ENCODE measurements around the gene PCOLCE2.

The PCOLCE2 gene

GRCh38 chr3:142782616-142783015, 106.3 kb downstream of the PCOLCE2 start:
- no peaks in the 10 kb centered on the region for H3K27me3 ChIP-seq (ENCODE audit: control insufficient read depth, insufficient read depth, low read length)
- no peak overlapping the region for H3K4me3 ChIP-seq (ENCODE audit: low read length)
- no peak for DNase-seq (ENCODE audit: low read depth, low spot score)
- no peaks in the 10 kb centered on the region for H3K9me3 ChIP-seq (ENCODE audit: control insufficient read depth, insufficient read depth, low read length)
- H3K36me3 ChIP-seq (ENCODE audit: control insufficient read depth, insufficient read depth, low read length) = no peaks in the 10 kb centered on the region; the same call in 1 of the 2 replicates
- no peak overlapping the region for H3K27ac ChIP-seq (ENCODE audit: low read length)
- H3K4me1 ChIP-seq (ENCODE audit: control insufficient read depth, insufficient read depth, low read length) = no peaks in the 10 kb centered on the region
- WGBS (ENCODE audit: insufficient coverage, insufficient read length) = no CpG with 5 or more reads among the region's 2 CpGs

DNA sequence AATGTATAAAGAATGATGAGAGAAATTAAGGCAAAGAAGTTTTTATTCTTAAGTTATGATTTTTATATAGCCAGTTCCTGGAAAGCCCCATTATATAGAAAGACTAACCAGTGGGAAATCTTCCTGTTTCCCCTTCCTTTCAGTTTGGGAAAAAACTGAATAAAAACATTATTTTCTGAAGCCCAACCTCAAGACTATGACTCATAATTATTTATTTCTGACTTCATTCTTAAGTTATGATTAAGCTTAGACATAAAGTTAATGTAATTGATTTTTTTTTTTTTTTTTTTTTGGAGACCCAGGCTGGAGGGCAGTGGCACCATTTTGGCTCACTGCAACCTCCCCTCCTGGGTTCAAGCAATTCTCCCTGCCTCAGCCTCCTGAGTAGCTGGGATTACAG, 109.3 kb downstream of the PCOLCE2 start:
- no peak for DNase-seq (ENCODE audit: low read depth, low spot score)
- no peak overlapping the region for H3K27ac ChIP-seq (ENCODE audit: low read length)
- no peaks in the 10 kb centered on the region for H3K27me3 ChIP-seq (ENCODE audit: control insufficient read depth, insufficient read depth, low read length)
- no peaks in the 10 kb centered on the region; the same call in 1 of the 2 replicates for H3K36me3 ChIP-seq (ENCODE audit: control insufficient read depth, insufficient read depth, low read length)
- no peaks in the 10 kb centered on the region for H3K4me1 ChIP-seq (ENCODE audit: control insufficient read depth, insufficient read depth, low read length)
- no peak overlapping the region for H3K4me3 ChIP-seq (ENCODE audit: low read length)
- H3K9me3 ChIP-seq (ENCODE audit: control insufficient read depth, insufficient read depth, low read length) = no peaks in the 10 kb centered on the region

DNA sequence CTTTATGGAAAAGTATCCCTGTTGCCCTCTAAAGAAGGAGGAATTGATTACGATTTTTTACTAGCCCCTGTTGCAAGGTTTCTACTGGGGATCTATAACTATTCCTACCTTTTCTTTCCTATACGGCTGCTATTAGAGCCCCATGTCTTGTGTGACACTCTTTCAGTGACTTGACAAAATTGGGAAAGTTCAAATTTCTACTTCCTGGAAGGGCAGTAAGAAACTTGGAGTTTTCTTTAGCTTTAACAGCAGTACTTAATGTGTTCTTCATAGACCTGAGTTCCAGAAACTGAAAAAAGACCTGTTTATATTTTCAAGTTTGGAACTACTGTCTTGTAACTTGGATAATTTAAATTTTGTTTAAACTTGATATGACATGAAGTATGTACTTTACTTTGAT, 110.3 kb downstream of the PCOLCE2 start:
- Histone ChIP-seq H3K4me1 (ENCODE audit: control insufficient read depth, insufficient read depth, low read length) (no peaks in the 10 kb centered on the region), H3K4me3 (ENCODE audit: low read length) (no peak overlapping the region), H3K9me3 (ENCODE audit: control insufficient read depth, insufficient read depth, low read length) (no peaks in the 10 kb centered on the region), H3K36me3 (ENCODE audit: control insufficient read depth, insufficient read depth, low read length) (no peaks in the 10 kb centered on the region), H3K27me3 (ENCODE audit: control insufficient read depth, insufficient read depth, low read length) (no peaks in the 10 kb centered on the region), H3K27ac (ENCODE audit: low read length) (no peak overlapping the region)
- DNase-seq (ENCODE audit: low read depth, low spot score) = no peak
- WGBS (ENCODE audit: insufficient coverage, insufficient read length) = no CpG with 5 or more reads among the region's 2 CpGs

DNA sequence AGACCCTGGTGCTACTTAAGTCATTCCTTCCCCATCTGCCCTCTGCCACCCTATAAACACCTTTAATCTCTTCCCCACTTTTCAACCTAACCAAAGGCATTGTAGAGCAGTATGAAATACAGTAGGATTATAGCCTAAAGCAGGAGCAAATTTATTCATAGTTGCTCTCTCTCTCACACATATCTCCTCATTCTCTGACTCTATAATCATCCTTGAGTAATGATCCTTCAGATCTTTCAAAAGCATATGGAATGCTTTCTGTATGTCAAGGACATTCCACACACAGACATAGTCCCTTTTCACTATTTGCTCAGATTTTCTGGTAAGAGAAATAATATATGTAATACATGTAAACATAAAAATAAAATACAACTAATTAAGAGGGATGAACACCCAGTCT, 111.0 kb downstream of the PCOLCE2 start:
- Histone ChIP-seq H3K27ac (ENCODE audit: low read length) (no peak overlapping the region), H3K36me3 (ENCODE audit: control insufficient read depth, insufficient read depth, low read length) (no peaks in the 10 kb centered on the region), H3K4me3 (ENCODE audit: low read length) (no peak overlapping the region), H3K9me3 (ENCODE audit: control insufficient read depth, insufficient read depth, low read length) (no peaks in the 10 kb centered on the region), H3K4me1 (ENCODE audit: control insufficient read depth, insufficient read depth, low read length) (no peaks in the 10 kb centered on the region), H3K27me3 (ENCODE audit: control insufficient read depth, insufficient read depth, low read length) (no peaks in the 10 kb centered on the region)
- no peak for DNase-seq (ENCODE audit: low read depth, low spot score)

GRCh38 chr3:142768338-142768737, 120.5 kb downstream of the PCOLCE2 start:
- H3K4me3 ChIP-seq (ENCODE audit: low read length) = no peak overlapping the region
- no peak overlapping the region for H3K27ac ChIP-seq (ENCODE audit: low read length)
- DNase-seq (ENCODE audit: low read depth, low spot score) = no peak
- no peaks in the 10 kb centered on the region for H3K4me1 ChIP-seq (ENCODE audit: control insufficient read depth, insufficient read depth, low read length)
- no peaks in the 10 kb centered on the region for H3K9me3 ChIP-seq (ENCODE audit: control insufficient read depth, insufficient read depth, low read length)
- H3K27me3 ChIP-seq (ENCODE audit: control insufficient read depth, insufficient read depth, low read length) = no peaks in the 10 kb centered on the region
- H3K36me3 ChIP-seq (ENCODE audit: control insufficient read depth, insufficient read depth, low read length) = no peaks in the 10 kb centered on the region

Measured in iPS DF 6.9 (cell line).